Psoas muscle (tissue), 8 donors: Measurements from ENCODE around the gene FOXG1. TPM values are rescaled to one million over a fixed set of nuclear protein-coding genes. Genes with fewer than 3 reads are reported as not detected.
A peak's percentile ranks its signal among the peaks of the same experiment; 100 is the strongest.

Experiments used
- ATAC-seq, 4 donors: fragments of 200-7000 bp; cut with Tn5 transposase; one replicate each; pipeline ENCODE4 v1.9.1; 2020; ENCODE audit warnings: moderate library complexity in 3 of 4, mild to moderate bottlenecking in 2 of 4
- DNase-seq, 2 donors: peaks; one replicate each; pipeline ENCODE4 v3.0.0-alpha.2; 2020
- H3K27ac ChIP-seq: fragments of 200-600 bp; one replicate; pipeline ENCODE4 v1.8.0; 2022
- H3K27me3 ChIP-seq, 3 donors: fragments of 200-600 bp in 1 of 3; one replicate each; pipeline versions ENCODE4 v1.6.1 to v1.8.0; 2013 to 2022; ENCODE audit warnings: low read length in 2 of 3, mild to moderate bottlenecking in 2 of 3, moderate library complexity in 1 of 3; ENCODE audit not compliant: insufficient read depth in 3 of 3
- H3K36me3 ChIP-seq, 2 donors: fragments of 200-600 bp in 1 of 2; one replicate each; pipeline versions ENCODE4 v1.6.1 to v1.8.0; 2013 to 2022; ENCODE audit warnings: low read depth in 1 of 2, mild to moderate bottlenecking in 1 of 2, moderate library complexity in 1 of 2; ENCODE audit not compliant: insufficient read depth in 1 of 2
- H3K4me1 ChIP-seq: fragments of 200-600 bp; one replicate; pipeline ENCODE4 v1.8.0; 2022
- H3K4me3 ChIP-seq: fragments of 200-600 bp; one replicate; pipeline ENCODE4 v1.8.0; 2022; ENCODE audit warnings: mild to moderate bottlenecking
- H3K9me3 ChIP-seq: fragments of 200-600 bp; one replicate; pipeline ENCODE4 v1.8.0; 2022
- WGBS, 3 donors: extraction: QIAGEN DNeasy Blood & Tissue Kit; methylation state at CpG; one replicate each; pipeline versions ENCODE4 v1.1.6 to v1.1.7; 2013; 5-methylcytosine and 5-hydroxymethylcytosine counted together
- intact Hi-C, 2 donors: fragments of 100-400 bp; cut with DNase I; formaldehyde crosslinking; loops; one replicate each; pipeline versions ENCODE4 v1.11.0 to v1.14.2; 2022
- polyA plus RNA-seq, 3 donors: library from polyadenylated mRNA; stranded (reverse); fragments of 200-250 nt; gene quantifications; one replicate each; pipeline ENCODE4 v1.2.3, GENCODE V29; 2013
- total RNA-seq, 4 donors: library from RNA; stranded (reverse); fragmentation: NEBNext Ultra II Directional in 2 of 4; extraction: Animal tissue kit (Norgen Biotek cat#: 25700) in 2 of 4; gene quantifications; one replicate each; pipeline versions ENCODE4 v1.2.1 to v1.2.4, GENCODE V29; 2021 to 2023
- TF ChIP-seq, protein P1 (sequence below): fragments of 200-600 bp; IDR thresholded peaks from one replicate; pipeline ENCODE4 v1.8.0; 2022; ENCODE audit warnings: antibody characterized with exemption
- donor health status: healthy with polysubstance abuse.
- donor health status: DM: no; HTN: no; CAD: no; lungs with moderate emphysema.
- donor health status: Bipolar disorder and iron deficiency.
- donor health status: healthy.
- donor health status: DM: yes; HTN: yes; CAD: no.
- donor health status: DM: no; HTN: no; CAD: no.
- donor health status: DM: no; HTN: no; CAD: no.
- donor health status: DM: yes; HTN: yes; CAD: no.

The FOXG1 gene
- total and polyA plus RNA-seq, 7 donors = under 0.01 to 5.5 (median 5.4) TPM; not detected in 4

DNA sequence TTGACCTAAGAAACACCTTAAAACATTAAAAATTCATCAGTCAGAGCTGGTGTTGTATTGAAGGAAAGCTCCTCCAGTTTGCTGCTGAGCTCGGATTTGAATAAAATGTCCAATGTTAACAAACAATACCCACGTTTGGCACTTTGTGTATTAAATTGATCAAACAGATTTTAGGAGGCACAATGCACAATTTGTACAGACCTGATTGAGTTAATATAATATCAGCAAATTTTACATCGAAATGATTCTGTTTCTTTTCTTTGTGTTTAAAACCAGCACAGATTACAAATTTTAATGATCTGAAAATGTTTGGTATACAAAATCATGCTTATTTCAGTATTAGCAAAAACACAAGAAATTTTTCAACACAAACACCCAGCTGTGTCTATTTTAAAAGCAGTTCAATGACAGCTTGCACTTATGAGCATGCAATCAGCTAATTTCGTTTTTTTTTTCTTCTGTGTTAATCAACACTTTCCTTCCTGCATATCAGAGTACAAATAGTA lies 2.8 kb upstream of the FOXG1 start:
- no peak for DNase-seq
- intact Hi-C loops = no loop called here
- 12 to 15% (median 14%) methylated on average over 4 of the region's 4 CpGs for WGBS, 3 donors
- H3K4me3 ChIP-seq = no peak overlapping the region
- H3K4me1 ChIP-seq = no peaks in the 10 kb centered on the region
- H3K27ac ChIP-seq = no peak overlapping the region
- TF ChIP-seq, protein P1, sequence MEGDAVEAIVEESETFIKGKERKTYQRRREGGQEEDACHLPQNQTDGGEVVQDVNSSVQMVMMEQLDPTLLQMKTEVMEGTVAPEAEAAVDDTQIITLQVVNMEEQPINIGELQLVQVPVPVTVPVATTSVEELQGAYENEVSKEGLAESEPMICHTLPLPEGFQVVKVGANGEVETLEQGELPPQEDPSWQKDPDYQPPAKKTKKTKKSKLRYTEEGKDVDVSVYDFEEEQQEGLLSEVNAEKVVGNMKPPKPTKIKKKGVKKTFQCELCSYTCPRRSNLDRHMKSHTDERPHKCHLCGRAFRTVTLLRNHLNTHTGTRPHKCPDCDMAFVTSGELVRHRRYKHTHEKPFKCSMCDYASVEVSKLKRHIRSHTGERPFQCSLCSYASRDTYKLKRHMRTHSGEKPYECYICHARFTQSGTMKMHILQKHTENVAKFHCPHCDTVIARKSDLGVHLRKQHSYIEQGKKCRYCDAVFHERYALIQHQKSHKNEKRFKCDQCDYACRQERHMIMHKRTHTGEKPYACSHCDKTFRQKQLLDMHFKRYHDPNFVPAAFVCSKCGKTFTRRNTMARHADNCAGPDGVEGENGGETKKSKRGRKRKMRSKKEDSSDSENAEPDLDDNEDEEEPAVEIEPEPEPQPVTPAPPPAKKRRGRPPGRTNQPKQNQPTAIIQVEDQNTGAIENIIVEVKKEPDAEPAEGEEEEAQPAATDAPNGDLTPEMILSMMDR = no peak
- H3K27me3 ChIP-seq = peaks cover 3 to 94% (median 49%) of the 10 kb centered on the region in 3 donors
- ATAC-seq = no peak
- no peaks in the 10 kb centered on the region for H3K36me3 ChIP-seq
- no peaks in the 10 kb centered on the region for H3K9me3 ChIP-seq

DNA sequence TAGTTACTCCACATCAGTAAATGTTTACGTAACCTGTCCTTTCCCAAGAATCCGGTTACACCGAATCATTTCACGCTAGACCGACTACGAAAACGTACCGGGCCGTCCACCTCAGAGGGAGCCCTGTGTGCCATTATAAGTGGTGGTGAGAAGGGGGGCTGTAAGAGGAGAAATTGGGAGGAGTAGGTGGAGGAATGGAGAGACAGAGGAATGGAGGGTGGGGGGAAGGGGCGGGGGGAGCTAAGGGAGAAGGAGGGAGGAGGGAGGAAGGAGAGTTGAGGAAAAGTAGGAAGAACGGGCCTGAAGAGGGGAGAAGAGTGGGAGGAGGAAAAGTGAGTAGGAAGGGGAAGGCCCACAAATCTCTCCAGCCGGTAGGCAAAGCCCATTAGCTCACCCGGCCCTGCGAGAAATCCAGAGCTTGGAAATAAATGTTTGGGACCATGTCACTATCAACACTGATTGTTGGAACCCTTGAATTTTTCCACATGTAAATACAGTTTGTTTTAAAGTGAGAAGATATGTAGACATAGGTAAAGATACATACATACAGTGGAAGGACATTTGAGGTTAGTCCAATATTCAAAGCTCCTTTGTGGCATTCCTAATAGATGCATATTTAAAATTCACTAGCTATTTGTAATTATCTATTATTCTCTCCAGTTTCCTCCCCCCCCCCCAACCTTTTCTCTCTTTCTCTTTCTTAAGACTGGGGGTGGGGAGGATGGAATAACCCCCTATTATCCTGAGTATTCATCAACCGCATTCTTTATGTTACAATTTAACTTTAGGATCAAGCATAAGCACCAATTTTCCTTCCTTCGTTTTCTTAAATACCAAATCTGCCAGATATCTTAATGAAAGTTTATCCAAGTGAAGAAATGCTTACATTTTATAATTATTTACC lies 2.1 kb upstream of the FOXG1 start:
- 13 to 21% (median 15%) methylated on average over 16 of the region's 16 CpGs for WGBS, 3 donors
- Histone ChIP-seq H3K27me3 (peaks cover 2 to 94% (median 46%) of the 10 kb centered on the region in 3 donors), H3K9me3 (no peaks in the 10 kb centered on the region), H3K4me3 (no peak overlapping the region), H3K4me1 (no peaks in the 10 kb centered on the region), H3K36me3 (no peaks in the 10 kb centered on the region), H3K27ac (no peak overlapping the region)
- ATAC-seq = peak in 1 of 4 donors; percentile 17
- TF ChIP-seq, protein P1 = no peak
- no peak for DNase-seq
- intact Hi-C loops = no loop called here

DNA sequence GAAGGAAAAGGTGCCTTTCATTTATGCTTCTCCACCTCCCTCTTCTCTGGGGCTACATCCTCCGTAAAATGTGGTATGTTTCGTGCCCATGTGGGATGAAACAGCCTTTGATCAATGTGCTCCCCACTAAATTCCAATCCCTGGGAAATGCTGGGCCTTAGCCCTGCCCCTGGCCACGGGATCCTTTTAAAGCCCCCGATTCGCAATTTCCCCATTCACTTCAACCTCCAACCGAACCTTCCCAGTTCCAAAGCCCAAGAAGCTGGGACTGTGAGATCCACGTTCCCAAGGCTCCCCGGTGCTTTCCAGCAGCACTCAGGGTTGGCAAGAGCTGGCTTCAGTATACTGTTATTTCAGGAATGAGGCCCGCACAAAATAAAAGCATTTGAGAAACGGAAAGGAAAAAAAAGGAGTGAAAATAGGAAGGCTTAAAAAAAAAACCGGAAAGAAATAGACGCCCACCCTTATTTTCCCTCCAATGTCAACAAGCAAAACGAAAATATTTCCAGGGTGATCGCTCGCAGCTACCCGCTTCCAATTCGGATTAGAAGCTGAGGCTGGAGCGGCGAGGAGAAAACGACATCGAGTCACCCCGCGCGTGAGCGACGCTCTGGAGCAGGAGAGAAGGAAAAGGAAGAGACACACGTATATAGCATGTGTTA lies 1.3 kb upstream of the FOXG1 start:
- H3K36me3 ChIP-seq = no peaks in the 10 kb centered on the region
- peaks cover 0 to 94% (median 42%) of the 10 kb centered on the region in 3 donors for H3K27me3 ChIP-seq
- no peak overlapping the region for H3K27ac ChIP-seq
- peak overlapping the region; percentile 56 for H3K4me3 ChIP-seq
- TF ChIP-seq, protein P1 = no peak
- DNase-seq (no peak), ATAC-seq (no peak)
- intact Hi-C loops = no loop called here
- H3K4me1 ChIP-seq = no peaks in the 10 kb centered on the region
- H3K9me3 ChIP-seq = no peaks in the 10 kb centered on the region
- WGBS, 3 donors = 12 to 13% (median 12%) methylated on average over 26 to 27 of the region's 27 CpGs

DNA sequence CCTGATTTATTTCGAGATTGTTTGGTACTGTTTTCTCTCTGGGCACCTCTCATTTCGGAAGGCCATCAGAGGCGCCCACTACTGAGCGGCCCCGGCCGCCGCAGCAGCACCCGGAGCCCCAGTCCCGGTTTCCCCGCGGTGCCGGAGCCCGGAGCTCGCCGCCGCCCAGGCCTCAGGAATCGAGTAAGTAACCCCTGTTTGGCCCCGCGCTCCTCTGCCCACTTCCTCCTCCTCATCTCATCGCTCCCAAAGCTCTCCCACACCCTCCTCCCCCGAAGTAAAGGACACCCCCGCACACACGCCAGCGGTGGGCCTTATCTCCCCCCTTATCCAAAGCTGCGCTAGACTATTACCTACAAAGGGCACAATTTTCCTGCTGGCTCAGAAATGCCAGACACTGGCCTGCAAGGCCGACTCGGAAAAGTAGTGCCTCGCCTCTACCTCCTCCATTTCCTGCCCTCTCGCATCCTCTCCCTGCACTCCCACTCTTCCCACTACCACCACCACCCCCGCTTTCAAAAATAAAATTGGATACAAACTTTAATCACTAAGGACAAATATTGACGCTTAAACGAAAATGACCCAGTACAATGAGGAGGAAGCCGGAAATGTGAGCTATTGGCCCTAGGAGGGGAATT lies 637 bp upstream of the FOXG1 start:
- 2 to 4% (median 2%) methylated on average over 33 of the region's 33 CpGs for WGBS, 3 donors
- no peak overlapping the region for H3K27ac ChIP-seq

More for the DNA sequence above, 637 bp upstream of the FOXG1 start:
- intact Hi-C loops = no loop called here
- H3K4me1 ChIP-seq = no peaks in the 10 kb centered on the region
- ATAC-seq (peak in 1 of 4 donors; percentile 13), DNase-seq (no peak)
- no peaks in the 10 kb centered on the region for H3K36me3 ChIP-seq
- peak overlapping the region; percentile 56 for H3K4me3 ChIP-seq
- peaks cover 0 to 94% (median 42%) of the 10 kb centered on the region in 3 donors for H3K27me3 ChIP-seq
- no peaks in the 10 kb centered on the region for H3K9me3 ChIP-seq
- TF ChIP-seq, protein P1 = no peak
